ENCODE data around the gene DNAJB8.

The DNAJB8 gene

DNA sequence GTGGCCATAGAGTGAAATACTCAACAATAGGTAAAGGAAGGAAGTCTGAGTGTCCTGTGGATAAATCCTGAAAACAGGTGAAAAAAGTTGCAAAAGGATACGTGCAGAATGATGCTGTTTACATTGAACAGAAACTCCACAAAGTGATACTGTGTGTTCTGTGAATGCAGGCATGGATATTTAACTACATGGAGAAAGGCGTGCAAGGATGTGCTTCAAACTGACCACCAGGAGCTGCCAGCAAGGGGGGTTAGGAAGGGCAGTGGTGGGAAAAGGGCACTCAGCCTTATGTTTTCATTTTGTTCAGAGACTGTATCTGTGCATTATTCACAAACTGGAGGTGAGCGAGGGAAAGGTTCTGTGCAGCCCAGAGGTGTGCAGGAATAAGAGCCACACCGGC is 47.4 kb downstream of the DNAJB8 start:
- no peak overlapping the region for H3K4me3 ChIP-seq (ENCODE audit: low read length)
- no peak for DNase-seq (ENCODE audit: low read depth)
- TF ChIP-seq, protein P1, sequence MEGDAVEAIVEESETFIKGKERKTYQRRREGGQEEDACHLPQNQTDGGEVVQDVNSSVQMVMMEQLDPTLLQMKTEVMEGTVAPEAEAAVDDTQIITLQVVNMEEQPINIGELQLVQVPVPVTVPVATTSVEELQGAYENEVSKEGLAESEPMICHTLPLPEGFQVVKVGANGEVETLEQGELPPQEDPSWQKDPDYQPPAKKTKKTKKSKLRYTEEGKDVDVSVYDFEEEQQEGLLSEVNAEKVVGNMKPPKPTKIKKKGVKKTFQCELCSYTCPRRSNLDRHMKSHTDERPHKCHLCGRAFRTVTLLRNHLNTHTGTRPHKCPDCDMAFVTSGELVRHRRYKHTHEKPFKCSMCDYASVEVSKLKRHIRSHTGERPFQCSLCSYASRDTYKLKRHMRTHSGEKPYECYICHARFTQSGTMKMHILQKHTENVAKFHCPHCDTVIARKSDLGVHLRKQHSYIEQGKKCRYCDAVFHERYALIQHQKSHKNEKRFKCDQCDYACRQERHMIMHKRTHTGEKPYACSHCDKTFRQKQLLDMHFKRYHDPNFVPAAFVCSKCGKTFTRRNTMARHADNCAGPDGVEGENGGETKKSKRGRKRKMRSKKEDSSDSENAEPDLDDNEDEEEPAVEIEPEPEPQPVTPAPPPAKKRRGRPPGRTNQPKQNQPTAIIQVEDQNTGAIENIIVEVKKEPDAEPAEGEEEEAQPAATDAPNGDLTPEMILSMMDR (conservative IDR thresholded peaks at IDR 0.05; ENCODE audit: low read depth, low read length): no peak

DNA sequence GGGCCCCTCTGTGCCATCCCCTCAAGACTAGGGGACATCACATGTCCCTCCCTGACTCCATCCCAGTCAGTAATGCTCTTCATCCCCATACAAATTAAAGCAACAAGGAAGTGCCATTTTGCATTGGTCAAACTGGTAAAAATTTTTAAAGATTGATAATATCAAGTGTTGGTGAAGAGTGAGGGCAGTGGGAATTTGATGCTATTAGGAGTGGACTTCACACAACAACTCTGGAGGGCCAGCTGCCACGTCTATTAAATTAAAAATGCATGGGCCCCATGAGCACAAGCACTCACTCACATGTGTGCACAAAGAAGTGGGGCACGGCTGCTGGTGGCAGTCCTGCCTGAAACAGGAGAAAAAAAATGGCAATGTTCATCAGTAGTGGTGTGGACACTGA is 47.8 kb downstream of the DNAJB8 start:
- TF ChIP-seq, protein P1 (conservative IDR thresholded peaks at IDR 0.05; ENCODE audit: low read depth, low read length): no peak
- DNase-seq (ENCODE audit: low read depth): no peak
- no peak overlapping the region for H3K4me3 ChIP-seq (ENCODE audit: low read length)

DNA sequence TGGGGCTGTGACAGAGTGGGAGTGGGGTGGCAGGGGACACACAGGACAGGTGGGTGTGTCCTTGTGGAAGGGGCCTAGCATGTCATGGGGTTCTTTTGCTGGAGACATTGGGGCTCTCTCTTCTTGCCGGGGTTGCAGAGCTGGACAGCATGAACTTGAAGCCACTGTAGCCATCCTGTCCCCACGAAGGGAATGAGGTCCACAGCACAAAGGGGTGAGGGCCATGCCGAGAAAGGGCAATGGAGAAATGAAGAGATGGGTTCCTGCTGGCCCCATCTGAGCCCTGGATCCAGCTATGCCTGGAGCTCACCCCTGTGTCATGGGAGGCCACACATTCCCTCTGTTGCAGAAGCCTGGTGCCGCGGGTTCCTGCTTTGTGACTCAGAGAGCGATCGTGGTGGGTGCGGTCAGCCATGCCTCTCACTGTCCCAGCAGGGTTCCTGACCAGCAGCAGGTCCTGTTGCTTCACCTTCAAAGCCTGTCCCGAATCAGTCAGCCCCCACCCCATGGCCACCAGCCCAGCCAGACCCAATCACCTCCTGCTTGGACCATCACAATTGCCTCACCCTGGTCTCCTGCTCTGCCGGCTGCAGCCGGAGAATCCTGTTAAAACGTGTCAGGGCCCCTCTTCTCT is 50.0 kb downstream of the DNAJB8 start:
- no peak overlapping the region for H3K4me3 ChIP-seq (ENCODE audit: low read length)
- peak; percentile 29 for DNase-seq (ENCODE audit: low read depth)

DNA sequence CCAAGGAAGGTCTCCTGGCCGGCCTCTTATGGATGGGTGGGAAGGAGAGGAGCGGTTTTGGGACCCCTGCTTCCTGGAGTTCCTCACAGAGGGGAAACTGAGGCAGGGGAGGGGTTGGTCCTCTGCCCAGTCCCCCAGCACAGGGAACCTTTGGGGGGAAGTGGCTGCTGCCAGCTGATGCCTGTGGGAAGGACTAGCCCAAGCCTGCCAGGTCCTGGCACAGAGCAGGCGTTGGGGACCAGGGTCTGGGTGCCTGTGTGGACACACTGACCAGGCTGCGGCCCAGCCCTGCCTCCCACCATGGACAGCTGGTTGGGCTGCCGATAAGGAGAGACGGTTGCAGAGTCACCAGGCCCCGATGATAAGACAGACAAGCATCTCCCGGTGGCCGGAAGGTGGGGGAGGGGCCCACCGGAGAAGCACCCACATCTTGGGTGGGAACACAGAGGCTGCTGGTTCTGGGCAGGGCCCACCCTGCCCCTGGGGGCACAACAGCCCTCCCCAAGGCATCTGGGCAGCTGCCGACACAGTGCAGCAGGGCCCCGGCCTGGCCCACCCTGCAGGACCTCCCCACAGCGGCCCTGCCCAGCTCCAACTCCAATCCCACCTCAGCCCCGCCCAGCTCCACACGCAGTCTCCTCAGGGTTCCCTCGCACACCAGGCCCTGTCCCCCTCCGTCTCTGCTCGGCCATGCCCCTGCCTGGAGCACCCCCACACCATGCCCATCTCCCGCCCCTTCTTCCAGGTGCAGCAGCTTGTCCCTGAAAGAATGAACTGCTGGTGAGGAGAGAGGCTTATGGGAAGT is 50.7 kb downstream of the DNAJB8 start:
- DNase-seq (ENCODE audit: low read depth): no peak
- TF ChIP-seq, protein P1 (conservative IDR thresholded peaks at IDR 0.05; ENCODE audit: low read depth, low read length): no peak
- no peak overlapping the region for H3K4me3 ChIP-seq (ENCODE audit: low read length)

More for the DNA sequence above, 50.0 kb downstream of the DNAJB8 start:
- TF ChIP-seq, protein P1 (conservative IDR thresholded peaks at IDR 0.05; ENCODE audit: low read depth, low read length): no peak

DNA sequence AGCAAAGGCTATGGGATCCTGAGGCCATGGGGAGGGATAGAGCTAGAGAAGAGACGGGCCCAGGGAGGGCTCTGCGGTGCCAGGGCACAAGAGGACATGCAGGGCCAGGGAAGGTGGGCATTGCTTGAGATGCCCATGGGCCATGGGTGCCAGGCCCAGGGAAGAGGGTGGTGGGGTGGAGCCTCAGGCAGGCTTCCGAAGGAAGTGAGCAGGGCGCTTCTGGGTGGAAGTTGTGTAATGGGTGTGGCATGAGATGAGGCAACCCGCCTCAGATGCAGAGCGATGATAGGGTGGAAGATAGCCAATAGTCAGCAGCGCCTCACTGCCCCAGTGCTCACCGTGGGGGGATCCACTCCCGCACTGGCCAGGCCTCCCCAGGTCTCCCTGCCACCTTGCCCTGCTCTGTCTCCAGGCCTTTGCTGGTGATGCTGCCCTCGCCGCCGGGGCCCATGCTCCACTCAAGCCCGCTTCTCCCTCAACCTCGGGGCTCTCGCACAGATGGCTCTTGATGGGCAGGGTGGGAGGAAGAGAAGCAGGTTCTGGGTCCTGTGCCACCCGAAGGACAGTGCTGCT is 51.4 kb downstream of the DNAJB8 start:
- H3K4me3 ChIP-seq (ENCODE audit: low read length): no peak overlapping the region
- TF ChIP-seq, protein P1 (conservative IDR thresholded peaks at IDR 0.05; ENCODE audit: low read depth, low read length): no peak
- DNase-seq (ENCODE audit: low read depth): no peak

DNA sequence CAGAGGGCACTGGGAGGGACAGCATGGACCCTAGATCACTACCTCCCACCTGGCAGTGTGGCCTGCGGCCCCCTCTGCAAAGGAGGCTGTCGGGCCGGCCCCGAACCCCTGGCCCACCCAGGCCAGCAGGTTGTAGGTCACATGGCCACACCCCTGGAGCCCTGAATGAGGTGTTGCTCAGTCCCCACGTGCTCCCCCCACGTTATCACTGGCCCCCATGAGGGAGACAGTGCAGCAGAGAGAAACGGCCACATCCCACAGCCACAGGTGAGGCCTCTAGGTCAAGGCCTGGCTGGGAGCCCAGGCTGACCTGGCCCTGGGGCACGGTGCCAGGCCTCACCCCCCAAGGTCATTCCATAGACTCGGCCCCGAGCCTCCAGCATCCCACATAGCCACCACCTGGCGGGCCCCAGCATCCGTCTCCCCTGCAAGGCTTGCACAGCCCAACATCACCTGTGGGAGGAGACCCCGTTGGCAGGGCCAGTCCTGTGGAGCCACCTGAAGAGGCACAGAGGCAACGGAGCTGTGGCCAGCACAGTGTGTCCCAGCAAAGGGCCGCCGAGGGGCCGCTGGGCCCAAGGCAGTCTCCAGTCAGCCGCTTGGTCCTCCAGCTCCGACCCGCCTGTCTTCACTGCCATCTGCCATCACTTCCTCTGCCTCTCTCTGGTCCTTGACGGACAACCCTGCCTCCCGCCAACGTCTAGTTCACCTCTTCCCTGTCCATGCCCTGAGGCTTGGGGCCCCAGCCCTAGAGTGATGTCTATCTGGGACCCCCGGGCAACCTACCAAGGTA is 53.1 kb downstream of the DNAJB8 start:
- no peak overlapping the region for H3K4me3 ChIP-seq (ENCODE audit: low read length)
- TF ChIP-seq, protein P1 (conservative IDR thresholded peaks at IDR 0.05; ENCODE audit: low read depth, low read length): no peak
- DNase-seq (ENCODE audit: low read depth): no peak

Data from retinal pigment epithelial cell (primary cell).